Activated effector memory CD4-positive, alpha-beta T cell treated with anti-CD3 and anti-CD28 coated beads, Interleukin-2, amount 50 U/mL, for 16 hours (primary cell): ENCODE data around the gene SMG1.
"Not testable (repeated sequence)": the region's sequence is repeated elsewhere in the genome, so short reads cannot be mapped to it uniquely, and the experiment has no call there.

Experiments
- DNase-seq: peaks from one replicate; pipeline ENCODE4 v3.0.0-alpha.2; 2020

Gene SMG1

GRCh38 chr16:18932243-18932987, 6.2 kb upstream of the SMG1 start:
- DNase-seq, result no peak

- DNase-seq, result no peak
Observed at GRCh38 chr16:18931756-18932155, 5.5 kb upstream of the SMG1 start.

GRCh38 chr16:18930095-18930494, 3.9 kb upstream of the SMG1 start:
- not testable (repeated sequence) for DNase-seq

GRCh38 chr16:18928073-18928472, 1.9 kb upstream of the SMG1 start:
- not testable (repeated sequence) for DNase-seq

- peak; percentile 89 for DNase-seq
Observed at GRCh38 chr16:18925215-18925985, 808 bp downstream of the SMG1 start.

- not testable (repeated sequence) for DNase-seq
Observed at GRCh38 chr16:18923935-18924334, 2.3 kb downstream of the SMG1 start.

GRCh38 chr16:18923124-18923523, 3.1 kb downstream of the SMG1 start:
- not testable (repeated sequence) for DNase-seq

- not testable (repeated sequence) for DNase-seq
Observed at GRCh38 chr16:18909585-18909984, 16.6 kb downstream of the SMG1 start.

- DNase-seq, result not testable (repeated sequence)
Observed at GRCh38 chr16:18908716-18909115, 17.5 kb downstream of the SMG1 start.

GRCh38 chr16:18902778-18903177, 23.4 kb downstream of the SMG1 start:
- not testable (repeated sequence) for DNase-seq

- DNase-seq, result not testable (repeated sequence)
Observed at GRCh38 chr16:18902044-18902443, 24.2 kb downstream of the SMG1 start.

- not testable (repeated sequence) for DNase-seq
Observed at GRCh38 chr16:18901194-18901593, 25.0 kb downstream of the SMG1 start.

GRCh38 chr16:18884456-18884855, 41.8 kb downstream of the SMG1 start:
- DNase-seq, result not testable (repeated sequence)

- not testable (repeated sequence) for DNase-seq
Observed at GRCh38 chr16:18877734-18878133, 48.5 kb downstream of the SMG1 start.

- DNase-seq, result not testable (repeated sequence)
Observed at GRCh38 chr16:18877259-18877658, 48.9 kb downstream of the SMG1 start.

- not testable (repeated sequence) for DNase-seq
Observed at GRCh38 chr16:18876301-18876700, 49.9 kb downstream of the SMG1 start.

GRCh38 chr16:18869043-18869771, 57.0 kb downstream of the SMG1 start:
- not testable (repeated sequence) for DNase-seq

- not testable (repeated sequence) for DNase-seq
Observed at GRCh38 chr16:18866277-18866823, 59.9 kb downstream of the SMG1 start.

GRCh38 chr16:18862891-18863290, 63.3 kb downstream of the SMG1 start:
- DNase-seq, result not testable (repeated sequence)

- DNase-seq, result no peak
Observed at GRCh38 chr16:18855196-18855595, 71.0 kb downstream of the SMG1 start.

GRCh38 chr16:18853694-18854093, 72.5 kb downstream of the SMG1 start:
- DNase-seq, result no peak

GRCh38 chr16:18852647-18853046, 73.6 kb downstream of the SMG1 start:
- DNase-seq, result no peak

- DNase-seq, result no peak
Observed at GRCh38 chr16:18846416-18846815, 79.8 kb downstream of the SMG1 start.
